ENCODE measurements around the gene PLCG2. TPM values are rescaled to one million over a fixed set of nuclear protein-coding genes. Genes with fewer than 3 reads are reported as not detected.
"Not testable (repeated sequence)": the region's sequence is repeated elsewhere in the genome, so short reads cannot be mapped to it uniquely, and the experiment has no call there.

PLCG2 gene
- total RNA-seq, 1 donor from 2014 or later = 47.7 TPM

DNA sequence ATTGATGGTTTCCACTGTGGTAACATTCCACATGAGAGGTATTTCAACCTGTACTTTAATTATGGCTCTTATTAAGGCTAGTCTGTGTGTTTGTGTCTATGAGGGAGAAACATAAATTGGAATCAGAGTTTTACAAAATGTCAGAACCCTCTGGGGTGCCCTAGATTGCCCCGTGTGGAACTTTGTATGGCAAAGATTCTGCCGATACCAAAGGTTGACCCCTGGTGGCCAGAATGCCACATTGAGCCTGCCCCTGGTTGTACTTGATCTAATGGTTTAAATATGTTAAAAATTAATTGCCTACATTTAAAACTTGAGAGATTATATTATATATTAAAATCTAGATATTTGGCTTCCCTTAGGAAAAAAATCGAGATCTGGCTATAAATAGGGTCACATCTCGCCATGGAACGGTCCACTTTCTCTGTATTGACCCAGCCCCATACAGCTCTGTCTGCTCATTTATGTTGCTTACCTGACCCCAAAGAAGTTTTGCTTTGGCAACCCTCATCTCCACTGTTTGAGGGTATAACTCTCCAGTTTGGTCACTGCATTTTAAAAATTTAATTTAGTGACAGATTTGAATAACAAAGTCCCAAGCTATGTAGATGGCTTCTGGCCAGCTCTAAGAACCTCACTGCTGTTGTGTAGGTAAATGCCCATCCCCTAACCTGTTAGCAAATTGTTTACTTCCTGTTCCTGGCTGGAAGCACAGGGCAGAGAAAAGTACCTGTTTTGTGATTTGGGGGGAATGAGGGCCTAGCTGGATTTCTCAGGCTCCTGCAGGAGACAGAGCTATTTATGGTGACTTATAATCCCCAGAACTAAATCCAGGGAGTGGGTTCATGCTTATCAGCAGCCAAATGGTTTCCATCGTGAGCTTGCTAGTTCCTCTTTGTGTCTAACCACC, 95.0 kb downstream of the PLCG2 start:
- ATAC-seq (peak; percentile 76 to 86), DNase-seq (peak; percentile 69)
- Histone ChIP-seq H3K27me3 (ENCODE audit: low read depth) (no peaks in the 10 kb centered on the region), H3K27ac (peak overlapping the region; percentile 2), H3K9me3 (no peaks in the 10 kb centered on the region), H3K4me3 (no peak overlapping the region), H3K4me1 (peaks cover 11% of the 10 kb centered on the region), H3K36me3 (no peaks in the 10 kb centered on the region)
- TF ChIP-seq, protein P1, sequence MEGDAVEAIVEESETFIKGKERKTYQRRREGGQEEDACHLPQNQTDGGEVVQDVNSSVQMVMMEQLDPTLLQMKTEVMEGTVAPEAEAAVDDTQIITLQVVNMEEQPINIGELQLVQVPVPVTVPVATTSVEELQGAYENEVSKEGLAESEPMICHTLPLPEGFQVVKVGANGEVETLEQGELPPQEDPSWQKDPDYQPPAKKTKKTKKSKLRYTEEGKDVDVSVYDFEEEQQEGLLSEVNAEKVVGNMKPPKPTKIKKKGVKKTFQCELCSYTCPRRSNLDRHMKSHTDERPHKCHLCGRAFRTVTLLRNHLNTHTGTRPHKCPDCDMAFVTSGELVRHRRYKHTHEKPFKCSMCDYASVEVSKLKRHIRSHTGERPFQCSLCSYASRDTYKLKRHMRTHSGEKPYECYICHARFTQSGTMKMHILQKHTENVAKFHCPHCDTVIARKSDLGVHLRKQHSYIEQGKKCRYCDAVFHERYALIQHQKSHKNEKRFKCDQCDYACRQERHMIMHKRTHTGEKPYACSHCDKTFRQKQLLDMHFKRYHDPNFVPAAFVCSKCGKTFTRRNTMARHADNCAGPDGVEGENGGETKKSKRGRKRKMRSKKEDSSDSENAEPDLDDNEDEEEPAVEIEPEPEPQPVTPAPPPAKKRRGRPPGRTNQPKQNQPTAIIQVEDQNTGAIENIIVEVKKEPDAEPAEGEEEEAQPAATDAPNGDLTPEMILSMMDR (IDR thresholded peaks at IDR 0.05) = peak; percentile 88
- intact Hi-C loops (cut with DNase I) = no loop called here

DNA sequence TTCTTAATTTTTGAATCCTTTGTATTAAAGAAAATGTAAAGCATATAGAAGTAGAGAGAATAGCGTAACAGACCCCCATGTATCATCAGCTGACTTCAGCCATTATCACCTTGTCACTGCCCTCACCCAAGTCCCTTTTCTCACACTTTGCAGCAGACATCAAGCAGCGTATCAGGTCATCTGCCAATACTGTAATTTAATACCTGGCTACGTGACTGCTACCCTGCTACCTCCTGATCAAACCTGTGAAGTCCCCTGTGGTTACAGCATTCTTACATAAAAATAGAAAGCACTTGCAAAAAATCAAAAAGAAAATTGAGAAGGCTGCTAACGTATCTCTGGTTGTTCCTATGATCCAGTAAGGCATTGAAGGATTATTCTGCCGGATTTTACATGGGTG, 96.4 kb downstream of the PLCG2 start:
- intact Hi-C loops (cut with DNase I) = no loop called here
- Histone ChIP-seq H3K27me3 (ENCODE audit: low read depth) (no peaks in the 10 kb centered on the region), H3K4me3 (no peak overlapping the region), H3K4me1 (peaks cover 11% of the 10 kb centered on the region), H3K27ac (no peak overlapping the region), H3K36me3 (no peaks in the 10 kb centered on the region), H3K9me3 (no peaks in the 10 kb centered on the region)
- DNase-seq = no peak
- TF ChIP-seq, protein P1 (IDR thresholded peaks at IDR 0.05) = no peak
- no peak for ATAC-seq

DNA sequence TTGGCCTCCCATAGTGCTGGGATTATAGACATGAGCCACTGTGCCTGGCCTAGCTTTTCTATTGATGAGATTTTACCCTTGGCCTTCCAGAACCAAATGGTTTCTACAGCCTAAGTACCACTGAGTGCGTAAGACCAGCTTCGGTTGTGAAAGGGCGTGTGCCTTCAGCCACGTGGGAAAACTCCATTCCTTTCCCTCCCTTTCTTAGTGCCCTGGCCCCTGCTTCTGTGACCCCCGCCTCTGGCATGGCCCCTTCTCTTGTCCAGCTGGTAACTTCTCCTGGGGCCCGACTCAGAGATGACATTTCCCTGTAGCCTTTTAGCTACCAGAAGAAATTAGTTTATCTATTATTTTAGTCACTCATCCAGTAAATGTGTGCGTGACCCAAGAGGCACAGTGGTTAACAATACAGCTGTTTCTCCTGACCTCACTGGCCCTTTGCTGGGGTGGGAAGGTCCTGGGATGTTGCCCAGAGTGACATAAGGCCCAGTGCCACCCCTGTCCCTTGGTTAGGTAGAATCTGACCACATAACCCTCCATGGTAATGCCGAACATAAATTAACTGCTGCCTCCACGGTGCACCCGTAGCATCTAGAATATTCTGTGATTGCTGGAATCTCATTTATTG, 97.3 kb downstream of the PLCG2 start:
- Histone ChIP-seq H3K9me3 (no peaks in the 10 kb centered on the region), H3K4me3 (no peak overlapping the region), H3K27ac (no peak overlapping the region), H3K4me1 (peaks cover 11% of the 10 kb centered on the region), H3K36me3 (no peaks in the 10 kb centered on the region), H3K27me3 (ENCODE audit: low read depth) (no peaks in the 10 kb centered on the region)
- DNase-seq = no peak
- TF ChIP-seq, protein P1 (IDR thresholded peaks at IDR 0.05) = no peak
- intact Hi-C loops (cut with DNase I) = no loop called here
- no peak for ATAC-seq

DNA sequence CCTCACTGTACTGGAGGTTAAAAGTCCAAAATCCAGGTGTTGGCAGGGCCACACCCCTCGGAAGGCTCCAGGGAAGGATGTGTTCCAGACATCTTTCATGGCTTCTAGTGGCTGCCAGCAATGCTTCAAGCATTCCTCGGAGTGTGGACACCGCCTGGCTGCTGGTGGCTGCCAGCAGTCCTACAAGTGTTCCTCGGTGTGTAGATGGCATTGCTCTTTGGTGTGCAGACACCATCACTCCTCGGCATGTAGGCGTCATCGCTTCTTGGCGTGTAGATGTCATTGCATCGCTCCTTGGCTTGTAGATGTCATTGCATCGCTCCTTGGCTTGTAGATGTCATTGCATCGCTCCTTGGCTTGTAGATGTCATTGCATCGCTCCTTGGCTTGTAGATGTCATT, 98.4 kb downstream of the PLCG2 start:
- H3K27ac ChIP-seq; H3K27me3 ChIP-seq (ENCODE audit: low read depth); ATAC-seq; H3K9me3 ChIP-seq; intact Hi-C loops (cut with DNase I); H3K4me3 ChIP-seq; DNase-seq; H3K36me3 ChIP-seq: not testable (repeated sequence)
- H3K4me1 ChIP-seq = peaks cover 11% of the 10 kb centered on the region

DNA sequence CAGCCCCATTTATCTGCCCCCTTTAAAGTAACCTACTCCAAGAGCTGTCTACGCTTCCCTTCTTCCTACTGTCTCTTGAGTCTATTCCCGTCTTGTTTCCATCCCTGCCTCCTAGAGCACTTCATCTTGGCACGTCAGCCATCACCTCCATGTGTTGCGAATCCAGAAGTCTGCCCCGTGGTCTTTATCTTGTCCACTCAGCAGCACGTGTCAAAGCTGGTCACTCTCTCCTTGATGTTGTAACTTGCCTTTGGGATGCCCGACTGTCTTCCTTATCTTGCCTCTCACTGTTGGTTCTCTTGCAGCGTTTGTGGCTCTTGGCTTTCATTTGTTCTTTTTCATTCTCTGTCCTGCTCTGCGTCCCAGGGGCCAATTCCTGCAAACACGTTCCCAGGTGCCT, 99.4 kb downstream of the PLCG2 start:
- Histone ChIP-seq H3K4me1 (peaks cover 10% of the 10 kb centered on the region), H3K27me3 (ENCODE audit: low read depth) (no peaks in the 10 kb centered on the region), H3K36me3 (peaks cover 6% of the 10 kb centered on the region), H3K4me3 (no peak overlapping the region), H3K27ac (no peak overlapping the region), H3K9me3 (no peaks in the 10 kb centered on the region)
- DNase-seq (no peak), ATAC-seq (no peak)
- intact Hi-C loops (cut with DNase I) = no loop called here
- TF ChIP-seq, protein P1 (IDR thresholded peaks at IDR 0.05) = no peak

DNA sequence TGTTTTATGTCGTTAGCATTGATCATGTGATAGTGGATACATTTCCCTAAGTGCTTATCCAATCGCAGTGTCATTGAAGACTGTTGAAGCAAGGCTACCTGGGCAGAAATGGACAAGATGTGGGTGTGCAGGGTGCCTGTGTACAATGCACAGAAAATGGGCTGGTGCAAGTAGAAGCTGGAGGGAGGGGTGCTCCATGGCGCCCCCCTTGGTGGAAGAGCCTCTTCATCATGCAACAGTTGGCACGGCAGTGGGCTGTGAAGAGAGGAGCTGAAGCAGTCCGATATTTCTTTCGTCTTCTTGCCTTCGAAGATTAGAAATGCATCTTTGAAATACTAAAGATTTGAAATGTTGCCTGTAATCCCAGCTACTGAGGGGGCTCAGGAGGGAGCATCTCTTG, 100.5 kb downstream of the PLCG2 start:
- Histone ChIP-seq H3K4me3 (no peak overlapping the region), H3K4me1 (no peaks in the 10 kb centered on the region), H3K9me3 (no peaks in the 10 kb centered on the region), H3K27me3 (ENCODE audit: low read depth) (no peaks in the 10 kb centered on the region), H3K36me3 (peaks cover 7% of the 10 kb centered on the region), H3K27ac (no peak overlapping the region)
- TF ChIP-seq, protein P1 (IDR thresholded peaks at IDR 0.05) = peak; percentile 21
- intact Hi-C loops (cut with DNase I) = no loop called here
- no peak for ATAC-seq
- no peak for DNase-seq
